Natural killer cell (primary cell): ENCODE data around the gene MACIR. TPM values are rescaled to one million over a fixed set of nuclear protein-coding genes. Genes with fewer than 3 reads are reported as not detected.
A peak's percentile ranks its signal among the peaks of the same experiment; 100 is the strongest.

ENCODE experiments used
- ATAC-seq, 3 donors: fragments of 150-1000 bp in 2 of 3; fragments of 200-7000 bp in 1 of 3; cut with Tn5 transposase; 1 replicate in 1 of 3; 2 replicates in 2 of 3; pipeline ENCODE4 v1.10.0; 2021; ENCODE audit warnings: mild to moderate bottlenecking in 2 of 3, moderate library complexity in 2 of 3
- DNase-seq, 2 donors: peaks; one replicate each; pipeline versions ENCODE4 v3.0.0 to v3.0.0-alpha.2; 2013 to 2021; ENCODE audit warnings: mixed read lengths in 1 of 2
- H3K27ac ChIP-seq: one replicate; pipeline ENCODE4 v1.5.1; 2013; ENCODE audit warnings: mild to moderate bottlenecking, low read length
- H3K27me3 ChIP-seq: one replicate; pipeline ENCODE4 v1.6.1; 2013; ENCODE audit warnings: low read length; ENCODE audit not compliant: control insufficient read depth, insufficient read depth
- H3K36me3 ChIP-seq: one replicate; pipeline ENCODE4 v1.6.1; 2013; ENCODE audit warnings: low read length; ENCODE audit not compliant: control insufficient read depth, insufficient read depth
- H3K4me1 ChIP-seq: one replicate; pipeline ENCODE4 v1.6.1; 2013; ENCODE audit warnings: low read length; ENCODE audit not compliant: control insufficient read depth, insufficient read depth
- H3K4me3 ChIP-seq: one replicate; pipeline ENCODE4 v1.5.1; 2013; ENCODE audit warnings: low read length
- H3K9me3 ChIP-seq: one replicate; pipeline ENCODE4 v1.6.1; 2013; ENCODE audit warnings: low read length; ENCODE audit not compliant: control insufficient read depth, insufficient read depth
- H3K27ac Mint-ChIP-seq, 2 donors: one replicate each; pipeline ENCODE4 v1.8.0; 2022; ENCODE audit warnings: mild to moderate bottlenecking in 2 of 2, mixed read lengths in 2 of 2, moderate library complexity in 1 of 2
- H3K27me3 Mint-ChIP-seq, 2 donors: one replicate each; pipeline ENCODE4 v1.8.0; 2022; ENCODE audit warnings: low read depth in 2 of 2, mixed read lengths in 2 of 2
- H3K36me3 Mint-ChIP-seq: one replicate; pipeline ENCODE4 v1.8.0; 2022; ENCODE audit warnings: mixed read lengths
- H3K4me1 Mint-ChIP-seq, 2 donors: one replicate each; pipeline ENCODE4 v1.8.0; 2022; ENCODE audit warnings: mixed read lengths in 2 of 2
- H3K4me3 Mint-ChIP-seq: one replicate; pipeline ENCODE4 v1.8.0; 2022; ENCODE audit warnings: mild to moderate bottlenecking, moderate library complexity, mixed read lengths
- H3K9me3 Mint-ChIP-seq, 2 donors: one replicate each; pipeline ENCODE4 v1.8.0; 2022; ENCODE audit warnings: mixed read lengths in 2 of 2
- CTCF ChIP-seq: fragments of 200-600 bp; IDR thresholded peaks from one replicate; pipeline ENCODE4 v1.8.0; 2022; ENCODE audit warnings: antibody characterized with exemption
- WGBS: methylation state at CpG from one replicate; pipeline ENCODE4 v1.1.7; 2013; ENCODE audit warnings: missing lambda C conversion rate; ENCODE audit not compliant: insufficient coverage; 5-methylcytosine and 5-hydroxymethylcytosine counted together
- intact Hi-C: fragments of 100-400 bp; cut with micrococcal nuclease; formaldehyde crosslinking; loops from one replicate; pipeline ENCODE4 v1.14.2; 2022
- total RNA-seq, 4 donors: library from RNA; stranded (reverse); fragments of 120-200 nt in 1 of 4; gene quantifications; one replicate each; pipeline versions ENCODE4 v1.2.3 to v1.2.4, GENCODE V29; 2013 to 2022

MACIR gene
- total RNA-seq, 3 donors from 2014 or later (not counting 1 experiment from before 2014, with no cell fraction given), result 1.5 to 5.3 (median 2.7) TPM

- no peak overlapping the region for H3K4me3 Mint-ChIP-seq
- TF ChIP-seq CTCF, result no peak
- no peaks in the 10 kb centered on the region for H3K9me3 Mint-ChIP-seq
- no peaks in the 10 kb centered on the region for H3K4me1 Mint-ChIP-seq
- H3K36me3 Mint-ChIP-seq, result no peaks in the 10 kb centered on the region
- DNase-seq (no peak), ATAC-seq (no peak)
- H3K27ac Mint-ChIP-seq, result no peak overlapping the region
- Histone ChIP-seq H3K4me3 (no peak overlapping the region), H3K4me1 (no peaks in the 10 kb centered on the region), H3K27ac (no peak overlapping the region), H3K27me3 (no peaks in the 10 kb centered on the region), H3K9me3 (no peaks in the 10 kb centered on the region), H3K36me3 (no peaks in the 10 kb centered on the region)
- no peaks in the 10 kb centered on the region for H3K27me3 Mint-ChIP-seq
- intact Hi-C loops, result no loop called here
- WGBS, result 93% methylated on average over 5 of the region's 5 CpGs
Measured at GRCh38 chr5:103295424-103295823, 36.9 kb downstream of the MACIR start.

GRCh38 chr5:103295871-103296270 lies 37.3 kb downstream of the MACIR start:
- no peak overlapping the region for H3K27ac Mint-ChIP-seq
- H3K27ac ChIP-seq, result no peak overlapping the region
- 87% methylated on average over 3 of the region's 3 CpGs for WGBS
- H3K36me3 Mint-ChIP-seq, result no peaks in the 10 kb centered on the region
- no peaks in the 10 kb centered on the region for H3K9me3 ChIP-seq
- H3K36me3 ChIP-seq, result no peaks in the 10 kb centered on the region
- intact Hi-C loops, result no loop called here
- H3K4me1 ChIP-seq, result no peaks in the 10 kb centered on the region
- ATAC-seq (no peak), DNase-seq (peak in 1 of 2 donors; percentile 3)
- H3K4me3 Mint-ChIP-seq, result no peak overlapping the region
- no peak for TF ChIP-seq CTCF
- no peaks in the 10 kb centered on the region for H3K27me3 ChIP-seq
- no peaks in the 10 kb centered on the region for H3K9me3 Mint-ChIP-seq
- H3K4me3 ChIP-seq, result no peak overlapping the region
- H3K4me1 Mint-ChIP-seq, result no peaks in the 10 kb centered on the region
- no peaks in the 10 kb centered on the region for H3K27me3 Mint-ChIP-seq

GRCh38 chr5:103298117-103298516 lies 39.6 kb downstream of the MACIR start:
- Histone ChIP-seq H3K36me3 (no peaks in the 10 kb centered on the region), H3K4me1 (no peaks in the 10 kb centered on the region), H3K27me3 (no peaks in the 10 kb centered on the region)

More at GRCh38 chr5:103298117-103298516, 39.6 kb downstream of the MACIR start:
- Mint-ChIP-seq H3K4me3 (no peak overlapping the region), H3K9me3 (no peaks in the 10 kb centered on the region), H3K27me3 (peaks cover 0 to 6% of the 10 kb centered on the region in 2 donors), H3K36me3 (no peaks in the 10 kb centered on the region), H3K27ac (no peak overlapping the region), H3K4me1 (no peaks in the 10 kb centered on the region)
- Histone ChIP-seq H3K4me3 (no peak overlapping the region), H3K9me3 (no peaks in the 10 kb centered on the region), H3K27ac (no peak overlapping the region)
- DNase-seq (no peak), ATAC-seq (no peak)
- no CpG with 5 or more reads among the region's 1 CpG for WGBS
- intact Hi-C loops, result no loop called here
- no peak for TF ChIP-seq CTCF
